ENCODE data around the gene C3orf22. TPM values are rescaled to one million over a fixed set of nuclear protein-coding genes. Genes with fewer than 3 reads are reported as not detected.

Gene C3orf22
- total RNA-seq, 3 donors from 2014 or later (not counting 1 experiment from before 2014, with no cell fraction given): not detected

DNA sequence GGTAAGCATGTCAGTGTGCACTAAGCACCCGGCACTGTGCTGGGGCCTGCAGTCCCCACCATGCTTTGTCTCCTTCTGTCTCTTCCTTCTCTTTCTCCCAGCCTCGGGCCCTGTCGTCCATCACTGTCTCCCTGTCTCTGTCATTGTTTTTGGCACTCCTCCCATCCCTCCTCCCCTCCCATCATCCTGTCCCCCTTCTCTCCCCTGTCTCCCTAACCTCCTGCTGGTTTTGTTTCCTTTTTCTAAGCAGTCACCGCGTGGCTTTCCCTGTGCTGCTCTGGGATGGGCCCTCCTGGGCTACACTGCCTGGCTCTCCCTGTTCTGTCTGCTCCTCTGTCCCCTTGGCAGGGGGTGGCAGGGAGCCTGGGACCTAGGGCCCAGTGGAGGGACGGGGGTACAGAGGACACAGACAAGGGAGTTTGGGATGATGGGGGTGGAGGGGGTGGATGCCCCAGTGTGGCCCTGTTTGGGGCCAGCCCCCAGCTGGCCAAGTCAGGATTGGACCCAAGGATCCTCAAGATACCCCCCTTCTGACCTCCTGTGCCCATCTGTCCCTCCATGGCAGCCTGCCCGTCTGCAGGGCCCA lies 29.1 kb downstream of the C3orf22 start:
- Histone ChIP-seq H3K36me3 (ENCODE audit: control insufficient read depth, insufficient read depth, low read length) (no peaks in the 10 kb centered on the region), H3K4me1 (ENCODE audit: control insufficient read depth, insufficient read depth, low read length) (peaks cover 21% of the 10 kb centered on the region), H3K9me3 (ENCODE audit: control insufficient read depth, insufficient read depth, low read length) (no peaks in the 10 kb centered on the region), H3K27ac (ENCODE audit: low read length) (no peak overlapping the region), H3K27me3 (ENCODE audit: control insufficient read depth, insufficient read depth, low read length) (no peaks in the 10 kb centered on the region), H3K4me3 (ENCODE audit: low read length) (no peak overlapping the region)
- intact Hi-C loops (cut with micrococcal nuclease): loop anchor here (10.0 kb wide), 1 partner anchor 925 kb away; no protein-coding TSS in a partner anchor
- Mint-ChIP-seq H3K4me3 (no peak overlapping the region), H3K4me1 (peaks cover 0 to 10% of the 10 kb centered on the region in 2 donors), H3K36me3 (no peaks in the 10 kb centered on the region), H3K27ac (peak overlapping the region in 1 of 2 donors; percentile 9), H3K27me3 (ENCODE audit: low read depth in 2 of 2) (peaks cover 10 to 18% of the 10 kb centered on the region in 2 donors), H3K9me3 (no peaks in the 10 kb centered on the region)
- DNase-seq (no peak), ATAC-seq (no peak)
- WGBS (ENCODE audit: insufficient coverage): 47% methylated on average over 7 of the region's 7 CpGs
- TF ChIP-seq, protein P1, sequence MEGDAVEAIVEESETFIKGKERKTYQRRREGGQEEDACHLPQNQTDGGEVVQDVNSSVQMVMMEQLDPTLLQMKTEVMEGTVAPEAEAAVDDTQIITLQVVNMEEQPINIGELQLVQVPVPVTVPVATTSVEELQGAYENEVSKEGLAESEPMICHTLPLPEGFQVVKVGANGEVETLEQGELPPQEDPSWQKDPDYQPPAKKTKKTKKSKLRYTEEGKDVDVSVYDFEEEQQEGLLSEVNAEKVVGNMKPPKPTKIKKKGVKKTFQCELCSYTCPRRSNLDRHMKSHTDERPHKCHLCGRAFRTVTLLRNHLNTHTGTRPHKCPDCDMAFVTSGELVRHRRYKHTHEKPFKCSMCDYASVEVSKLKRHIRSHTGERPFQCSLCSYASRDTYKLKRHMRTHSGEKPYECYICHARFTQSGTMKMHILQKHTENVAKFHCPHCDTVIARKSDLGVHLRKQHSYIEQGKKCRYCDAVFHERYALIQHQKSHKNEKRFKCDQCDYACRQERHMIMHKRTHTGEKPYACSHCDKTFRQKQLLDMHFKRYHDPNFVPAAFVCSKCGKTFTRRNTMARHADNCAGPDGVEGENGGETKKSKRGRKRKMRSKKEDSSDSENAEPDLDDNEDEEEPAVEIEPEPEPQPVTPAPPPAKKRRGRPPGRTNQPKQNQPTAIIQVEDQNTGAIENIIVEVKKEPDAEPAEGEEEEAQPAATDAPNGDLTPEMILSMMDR (IDR thresholded peaks at IDR 0.05): no peak

DNA sequence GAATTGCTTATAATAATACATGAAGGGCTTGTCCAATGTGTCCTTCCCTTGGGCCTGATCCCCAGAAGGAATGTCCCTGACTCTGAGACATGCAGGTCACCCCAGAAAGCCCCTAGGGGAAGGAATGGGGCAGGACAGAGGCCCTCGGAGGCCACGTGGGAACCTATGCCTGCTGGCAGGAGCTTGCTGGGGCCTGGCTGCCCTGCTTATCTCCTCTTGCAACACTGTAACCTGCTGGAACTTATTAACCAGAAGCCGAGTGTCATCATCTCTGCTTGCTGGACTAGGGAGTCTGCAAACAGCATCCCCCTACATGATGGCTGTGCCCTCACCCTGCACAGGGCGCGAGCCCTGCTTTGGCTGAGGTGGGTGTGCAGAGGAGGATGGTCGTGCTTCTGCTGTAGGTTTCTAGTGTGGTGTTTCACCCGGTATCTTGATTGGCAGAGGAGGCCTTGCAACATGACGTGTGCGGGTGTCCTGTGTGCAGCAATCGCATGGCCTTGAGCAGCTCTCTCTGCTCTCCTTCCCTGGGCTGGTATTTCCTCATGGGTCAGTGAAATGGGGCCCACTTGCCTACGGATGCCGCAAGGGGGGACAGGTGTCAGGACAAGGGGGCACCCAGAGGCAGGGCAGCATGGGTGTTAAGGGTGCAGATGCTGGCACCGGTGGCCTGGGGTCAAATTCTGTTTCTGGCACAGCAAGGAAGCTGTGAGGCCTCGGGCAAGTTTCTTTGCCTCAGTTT lies 29.8 kb downstream of the C3orf22 start:
- intact Hi-C loops (cut with micrococcal nuclease): loop anchor here (10.0 kb wide), 1 partner anchor 926 kb away; no protein-coding TSS in a partner anchor
- Mint-ChIP-seq H3K27ac (peak overlapping the region in 1 of 2 donors; percentile 9), H3K4me1 (peaks cover 0 to 10% of the 10 kb centered on the region in 2 donors), H3K27me3 (ENCODE audit: low read depth in 2 of 2) (peaks cover 6 to 11% of the 10 kb centered on the region in 2 donors), H3K4me3 (no peak overlapping the region), H3K36me3 (no peaks in the 10 kb centered on the region), H3K9me3 (no peaks in the 10 kb centered on the region)
- no peaks in the 10 kb centered on the region for H3K36me3 ChIP-seq (ENCODE audit: control insufficient read depth, insufficient read depth, low read length)
- no peak overlapping the region for H3K4me3 ChIP-seq (ENCODE audit: low read length)
- H3K9me3 ChIP-seq (ENCODE audit: control insufficient read depth, insufficient read depth, low read length): no peaks in the 10 kb centered on the region
- no peaks in the 10 kb centered on the region for H3K27me3 ChIP-seq (ENCODE audit: control insufficient read depth, insufficient read depth, low read length)
- H3K27ac ChIP-seq (ENCODE audit: low read length): no peak overlapping the region
- DNase-seq: no peak
- H3K4me1 ChIP-seq (ENCODE audit: control insufficient read depth, insufficient read depth, low read length): peaks cover 24% of the 10 kb centered on the region
- ATAC-seq: no peak
- TF ChIP-seq, protein P1 (IDR thresholded peaks at IDR 0.05): no peak
- WGBS (ENCODE audit: insufficient coverage): 80% methylated on average over 14 of the region's 14 CpGs

DNA sequence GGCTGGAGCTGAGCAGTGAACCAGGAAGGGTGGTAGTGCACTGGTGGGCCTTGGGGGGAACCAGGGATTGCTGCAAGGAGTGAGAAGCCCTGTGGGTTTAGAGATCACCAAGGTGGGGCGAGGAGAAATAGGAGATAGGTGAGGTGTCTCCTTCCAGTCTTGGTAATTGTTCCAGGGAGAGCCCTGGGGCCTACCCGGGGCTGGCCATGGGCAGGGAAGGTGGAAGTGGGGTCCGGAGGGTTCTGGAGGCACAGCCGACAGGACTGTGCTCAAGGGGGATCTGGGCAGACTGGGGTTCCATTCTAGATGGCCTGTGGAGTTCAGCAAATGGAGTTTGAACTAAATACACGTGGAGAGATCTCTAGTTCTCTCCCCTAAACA lies 30.3 kb downstream of the C3orf22 start:
- intact Hi-C loops (cut with micrococcal nuclease): loop anchor here (10.0 kb wide), 1 partner anchor 926 kb away; no protein-coding TSS in a partner anchor
- WGBS (ENCODE audit: insufficient coverage): 82% methylated on average over 4 of the region's 5 CpGs
- Mint-ChIP-seq H3K36me3 (no peaks in the 10 kb centered on the region), H3K9me3 (no peaks in the 10 kb centered on the region), H3K4me1 (peaks cover 0 to 10% of the 10 kb centered on the region in 2 donors), H3K27ac (no peak overlapping the region), H3K4me3 (no peak overlapping the region), H3K27me3 (ENCODE audit: low read depth in 2 of 2) (peaks cover 6 to 7% of the 10 kb centered on the region in 2 donors)
- Histone ChIP-seq H3K9me3 (ENCODE audit: control insufficient read depth, insufficient read depth, low read length) (no peaks in the 10 kb centered on the region), H3K27me3 (ENCODE audit: control insufficient read depth, insufficient read depth, low read length) (no peaks in the 10 kb centered on the region), H3K27ac (ENCODE audit: low read length) (no peak overlapping the region), H3K4me3 (ENCODE audit: low read length) (no peak overlapping the region), H3K36me3 (ENCODE audit: control insufficient read depth, insufficient read depth, low read length) (no peaks in the 10 kb centered on the region), H3K4me1 (ENCODE audit: control insufficient read depth, insufficient read depth, low read length) (peaks cover 30% of the 10 kb centered on the region)
- DNase-seq (no peak), ATAC-seq (no peak)
- TF ChIP-seq, protein P1 (IDR thresholded peaks at IDR 0.05): no peak
